Osteoblast (primary cell): ENCODE data around the gene CTNNBIP1. TPM values are rescaled to one million over a fixed set of nuclear protein-coding genes. Genes with fewer than 3 reads are reported as not detected.

Source experiments
- DNase-seq: peaks from one replicate; pipeline ENCODE4 v3.0.0; 2011; ENCODE audit warnings: low spot score, mixed read lengths; ENCODE audit not compliant: insufficient read length; ENCODE audit errors: missing footprints
- H2AFZ ChIP-seq: 2 replicates; pipeline ENCODE4 v1.6.0; 2011; ENCODE audit warnings: mild to moderate bottlenecking, low read length
- H3K27ac ChIP-seq: 2 replicates; pipeline ENCODE4 v1.5.1; 2011; ENCODE audit warnings: mild to moderate bottlenecking, low read depth, low read length, moderate library complexity
- H3K27me3 ChIP-seq: 2 replicates; pipeline ENCODE4 v1.6.0; 2012; ENCODE audit warnings: mild to moderate bottlenecking, control low read depth, inconsistent platforms, low read length, moderate library complexity; ENCODE audit not compliant: insufficient read depth
- H3K36me3 ChIP-seq: 2 replicates; pipeline ENCODE4 v1.5.1; 2011; ENCODE audit warnings: mild to moderate bottlenecking, low read length, control low read depth, moderate library complexity; ENCODE audit not compliant: insufficient read depth
- H3K4me1 ChIP-seq: 2 replicates; pipeline ENCODE4 v1.5.1; 2011; ENCODE audit warnings: mild to moderate bottlenecking, low read length, control low read depth, moderate library complexity; ENCODE audit not compliant: insufficient read depth
- H3K4me2 ChIP-seq: 2 replicates; pipeline ENCODE4 v1.6.0; 2011; ENCODE audit warnings: mild to moderate bottlenecking, low read length; ENCODE audit not compliant: insufficient read depth
- H3K4me3 ChIP-seq: fragments of 200-600 bp; sonication (generic); 3 replicates; pipeline ENCODE4 v1.5.1; 2012; ENCODE audit warnings: mild to moderate bottlenecking, low read length, inconsistent platforms; ENCODE audit not compliant: insufficient read depth
- H3K79me2 ChIP-seq: 2 replicates; pipeline ENCODE4 v1.6.0; 2012; ENCODE audit warnings: mild to moderate bottlenecking, low read length, control low read depth, inconsistent platforms; ENCODE audit not compliant: insufficient read depth
- H3K9me3 ChIP-seq: 2 replicates; pipeline ENCODE4 v1.5.1; 2011; ENCODE audit warnings: low read depth, low read length, control low read depth
- H4K20me1 ChIP-seq: 2 replicates; pipeline ENCODE4 v1.6.0; 2012; ENCODE audit warnings: mild to moderate bottlenecking, low read length, control low read depth; ENCODE audit not compliant: insufficient read depth
- CTCF ChIP-seq: IDR thresholded peaks from 2 replicates; pipeline ENCODE4 v1.5.1; 2011; ENCODE audit warnings: mild to moderate bottlenecking, low read depth, low read length, moderate library complexity; ENCODE audit errors: extremely low read depth
- total RNA-seq: library from RNA; depleted of rRNA; stranded (reverse); fragments of >200 nt; gene quantifications from 2 replicates; pipeline ENCODE4 v1.2.3, GENCODE V29; 2012

CTNNBIP1 gene
- total RNA-seq, 1 donor, result 18.5 TPM

GRCh38 chr1:9912264-9912936 lies 2.3 kb upstream of the CTNNBIP1 start:
- Histone ChIP-seq H3K9me3 (no peaks in the 10 kb centered on the region), H3K36me3 (no peaks in the 10 kb centered on the region), H3K79me2 (peaks cover 9% of the 10 kb centered on the region), H3K4me2 (no peak overlapping the region), H3K27ac (no peak overlapping the region), H3K4me3 (no peak overlapping the region), H3K27me3 (peaks cover 2% of the 10 kb centered on the region), H3K4me1 (peaks cover 13% of the 10 kb centered on the region), H2AFZ (no peak overlapping the region), H4K20me1 (peaks cover 3% of the 10 kb centered on the region)
- DNase-seq, result no peak
- TF ChIP-seq CTCF, result no peak

GRCh38 chr1:9910423-9911178 lies 532 bp upstream of the CTNNBIP1 start:
- Histone ChIP-seq H4K20me1 (peaks cover 6% of the 10 kb centered on the region), H3K36me3 (no peaks in the 10 kb centered on the region), H3K79me2 (peaks cover 9% of the 10 kb centered on the region), H3K9me3 (no peaks in the 10 kb centered on the region), H3K4me3 (peak overlapping the region; percentile 73), H3K4me1 (peaks cover 13% of the 10 kb centered on the region), H3K27ac (peak overlapping the region; percentile 33), H3K27me3 (no peaks in the 10 kb centered on the region), H3K4me2 (peak overlapping the region; percentile 76), H2AFZ (peak overlapping the region; percentile 92)
- TF ChIP-seq CTCF, result no peak
- peak; percentile 99 for DNase-seq

- peak overlapping the region; percentile 33 for H3K27ac ChIP-seq
- H3K4me1 ChIP-seq, result peaks cover 21% of the 10 kb centered on the region
- peaks cover 13% of the 10 kb centered on the region for H4K20me1 ChIP-seq
- H3K4me2 ChIP-seq, result peak overlapping the region; percentile 98
- peak overlapping the region; percentile 79 for H3K4me3 ChIP-seq
- no peaks in the 10 kb centered on the region for H3K9me3 ChIP-seq
- H3K36me3 ChIP-seq, result no peaks in the 10 kb centered on the region
- H3K79me2 ChIP-seq, result peaks cover 9% of the 10 kb centered on the region
- H3K27me3 ChIP-seq, result no peaks in the 10 kb centered on the region
- no peak for TF ChIP-seq CTCF
- peak; percentile 80 for DNase-seq
- peak overlapping the region; percentile 78 for H2AFZ ChIP-seq
These were observed 629 bp downstream of the CTNNBIP1 start for GRCh38 chr1:9909234-9910046.
